Endometrium (tissue), 2 donors: Measurements from ENCODE around the gene GTPBP6.
"Not testable (repeated sequence)": the region's sequence is repeated elsewhere in the genome, so short reads cannot be mapped to it uniquely, and the experiment has no call there.

Experiments used
- FAIRE-seq: peaks from 2 replicates; lab custom pipeline; 2012; peaks lifted over from hg19 to GRCh38; lab: Jason Lieb, UNC
- donor health status: control.
- donor health status: control.

GTPBP6 gene

GRCh38 chrX:316351-317325, 2.0 kb downstream of the GTPBP6 start:
- FAIRE-seq = no peak

GRCh38 chrX:314781-315595, 3.6 kb downstream of the GTPBP6 start:
- FAIRE-seq = no peak

GRCh38 chrX:314049-314448, 4.5 kb downstream of the GTPBP6 start:
- no peak for FAIRE-seq

GRCh38 chrX:313546-313945, 5.0 kb downstream of the GTPBP6 start:
- FAIRE-seq = no peak

- FAIRE-seq = no peak
Observed at GRCh38 chrX:312621-313331, 5.8 kb downstream of the GTPBP6 start.

- no peak for FAIRE-seq
Observed at GRCh38 chrX:311156-312129, 7.2 kb downstream of the GTPBP6 start.

GRCh38 chrX:310621-311155, 7.9 kb downstream of the GTPBP6 start:
- FAIRE-seq = no peak

- FAIRE-seq = no peak
Observed at GRCh38 chrX:308821-309520, 9.6 kb downstream of the GTPBP6 start.

- no peak for FAIRE-seq
Observed at GRCh38 chrX:307261-308111, 11.1 kb downstream of the GTPBP6 start.

GRCh38 chrX:306614-307251, 11.9 kb downstream of the GTPBP6 start:
- not testable (repeated sequence) for FAIRE-seq

GRCh38 chrX:305781-306613, 12.6 kb downstream of the GTPBP6 start:
- not testable (repeated sequence) for FAIRE-seq

GRCh38 chrX:302975-303374, 15.6 kb downstream of the GTPBP6 start:
- no peak for FAIRE-seq

- FAIRE-seq = no peak
Observed at GRCh38 chrX:300334-300733, 18.3 kb downstream of the GTPBP6 start.

- no peak for FAIRE-seq
Observed at GRCh38 chrX:298993-299392, 19.6 kb downstream of the GTPBP6 start.

- FAIRE-seq = no peak
Observed at GRCh38 chrX:295136-295535, 23.5 kb downstream of the GTPBP6 start.

GRCh38 chrX:292900-293897, 25.4 kb downstream of the GTPBP6 start:
- no peak for FAIRE-seq
